GM19372 (cell line): Measurements from ENCODE around the gene MYOF.

Experiments
- ATAC-seq: cut with Tn5 transposase; IDR thresholded peaks from one replicate; pipeline ENCODE4 v1.9.1; 2021; ENCODE audit warnings: mild to moderate bottlenecking, low read depth, moderate library complexity; ENCODE audit not compliant: unreplicated experiment

Gene MYOF

GRCh38 chr10:93268021-93268420, 214.1 kb downstream of the MYOF start:
- no peak for ATAC-seq

GRCh38 chr10:93267521-93267920, 214.6 kb downstream of the MYOF start:
- peak; percentile 99 for ATAC-seq

GRCh38 chr10:93266858-93267257, 215.3 kb downstream of the MYOF start:
- no peak for ATAC-seq

- no peak for ATAC-seq
These were observed 220.0 kb downstream of the MYOF start for GRCh38 chr10:93261961-93262610.

- no peak for ATAC-seq
These were observed 221.0 kb downstream of the MYOF start for GRCh38 chr10:93261089-93261488.

GRCh38 chr10:93259126-93259525, 223.0 kb downstream of the MYOF start:
- ATAC-seq = no peak
